ENCODE measurements around the gene TNFSF18.
"Not testable (repeated sequence)": the region's sequence is repeated elsewhere in the genome, so short reads cannot be mapped to it uniquely, and the experiment has no call there.

TNFSF18 gene, protein sequence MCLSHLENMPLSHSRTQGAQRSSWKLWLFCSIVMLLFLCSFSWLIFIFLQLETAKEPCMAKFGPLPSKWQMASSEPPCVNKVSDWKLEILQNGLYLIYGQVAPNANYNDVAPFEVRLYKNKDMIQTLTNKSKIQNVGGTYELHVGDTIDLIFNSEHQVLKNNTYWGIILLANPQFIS

DNA sequence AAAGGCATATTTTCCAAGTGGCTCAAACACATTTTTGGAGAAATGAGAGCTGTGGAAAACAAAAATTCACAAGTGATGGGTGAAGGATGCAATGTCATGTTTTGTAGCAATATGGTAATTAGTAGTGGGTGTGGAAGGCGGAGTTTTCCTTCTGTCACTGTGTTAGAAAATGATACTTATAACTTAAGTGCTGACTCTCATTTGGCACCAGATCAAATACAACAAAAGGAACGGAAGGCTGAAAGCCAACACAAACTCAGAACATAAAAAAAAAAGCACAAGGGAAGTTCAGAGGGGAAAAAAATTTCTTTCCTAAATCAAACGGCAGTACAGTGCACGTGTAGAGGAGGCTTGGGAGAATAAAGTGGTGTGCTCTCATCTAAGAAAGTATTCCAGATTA lies at the start of gene TNFSF18:
Gene TNFSF18, minus strand, starts transcription at position 77 of the 400 bp plus-strand sequence. Its CDS starts 45 bp downstream, at position 32.
- DNase-seq (ENCODE audit: low read depth in 2 of 2) = no peak

DNA sequence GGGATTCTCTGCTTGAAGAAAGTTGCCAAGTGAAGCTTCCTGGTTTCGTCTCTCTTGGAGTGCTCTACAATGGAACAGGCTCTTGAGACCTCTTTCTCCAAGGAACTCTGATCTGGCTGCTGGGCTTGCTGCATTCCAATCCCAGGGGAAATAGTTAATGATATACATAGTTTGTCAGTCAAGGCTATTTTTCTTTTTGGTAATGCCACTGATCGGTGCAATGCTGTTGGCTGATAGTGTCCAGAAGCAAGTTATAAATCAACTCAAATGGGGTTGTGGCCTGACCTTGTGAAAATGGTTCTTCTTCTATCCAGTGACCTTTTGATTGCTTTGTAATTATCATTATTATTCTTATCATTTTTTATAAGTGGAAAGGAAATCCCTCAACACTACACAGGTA lies 48.4 kb upstream of the TNFSF18 start:
- DNase-seq (ENCODE audit: low read depth in 2 of 2) = no peak

DNA sequence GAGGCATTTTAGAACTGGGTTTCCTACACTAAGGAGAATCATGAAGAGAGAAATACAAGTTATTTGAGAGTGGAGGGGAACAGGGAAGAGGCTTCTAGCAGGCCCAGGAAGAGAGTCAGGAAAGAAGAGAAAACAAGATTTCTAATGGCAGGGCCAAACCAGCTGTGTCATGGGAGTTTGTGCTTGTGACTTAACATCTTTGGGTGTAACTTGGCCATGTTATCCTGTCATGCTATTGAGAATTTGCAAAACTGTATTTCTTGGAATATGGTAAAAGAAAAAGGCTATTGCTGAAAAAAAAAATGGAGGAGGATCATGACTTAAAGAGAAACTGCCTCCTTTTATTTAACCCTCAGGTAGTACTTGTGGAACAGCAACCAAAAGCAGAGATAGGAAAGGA lies 47.4 kb upstream of the TNFSF18 start:
- DNase-seq (ENCODE audit: low read depth in 2 of 2) = no peak

DNA sequence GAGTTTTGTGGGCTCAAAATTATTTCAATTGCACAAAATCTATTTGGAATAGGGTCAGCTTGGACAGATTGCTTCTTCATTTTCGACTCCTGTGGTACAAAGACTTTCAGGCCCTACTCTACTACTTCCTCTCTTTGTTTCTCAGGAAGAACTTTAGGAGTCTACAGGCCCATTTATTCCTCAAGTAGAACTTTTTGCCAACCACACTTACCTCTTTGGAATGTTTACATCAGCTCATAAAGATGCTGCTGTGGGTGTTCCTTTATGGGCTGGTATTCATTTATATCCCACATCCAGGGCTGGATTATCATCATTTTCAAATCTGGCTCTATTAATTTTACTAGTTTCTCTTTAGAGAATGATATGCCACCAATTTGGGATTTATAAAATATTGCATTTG lies 46.3 kb upstream of the TNFSF18 start:
- no peak for DNase-seq (ENCODE audit: low read depth in 2 of 2)

DNA sequence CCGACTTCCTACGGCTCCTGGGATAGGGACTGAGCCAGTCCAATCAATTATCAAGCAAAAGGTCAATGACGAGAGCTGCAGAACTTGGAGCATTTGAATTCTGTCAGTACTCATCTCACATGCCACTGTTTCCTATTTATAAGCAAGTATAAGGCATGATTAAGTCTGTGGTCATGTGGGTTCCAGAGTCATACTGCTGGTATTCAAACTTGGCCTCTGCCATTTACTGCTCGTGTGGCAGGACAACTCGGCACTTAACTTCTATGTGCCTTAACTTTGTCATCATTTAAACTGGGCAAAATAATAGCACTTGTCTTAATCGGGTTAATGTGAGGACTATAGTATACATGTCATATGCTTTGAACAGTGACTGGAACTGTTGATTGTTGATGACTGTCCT lies 44.9 kb upstream of the TNFSF18 start:
- no peak for DNase-seq (ENCODE audit: low read depth in 2 of 2)

DNA sequence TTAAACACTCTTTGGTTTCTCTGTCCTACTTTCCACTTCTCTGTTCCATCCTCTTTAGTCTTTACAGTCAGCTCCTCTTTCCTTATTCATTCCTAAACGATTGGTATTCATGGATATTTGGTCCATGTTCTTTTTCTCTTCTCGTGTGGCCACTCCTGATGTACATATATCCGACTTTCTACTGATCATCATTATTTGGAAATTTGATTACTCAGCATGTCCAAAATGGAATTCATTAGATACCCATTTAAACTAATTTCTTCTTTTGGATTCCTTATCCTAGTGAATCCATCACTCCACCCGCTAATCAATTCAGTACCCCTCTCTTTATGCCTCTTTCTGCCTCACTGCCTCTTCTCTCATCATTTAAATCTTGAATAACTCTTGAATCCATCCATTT lies 43.8 kb upstream of the TNFSF18 start:
- DNase-seq (ENCODE audit: low read depth in 2 of 2) = no peak

DNA sequence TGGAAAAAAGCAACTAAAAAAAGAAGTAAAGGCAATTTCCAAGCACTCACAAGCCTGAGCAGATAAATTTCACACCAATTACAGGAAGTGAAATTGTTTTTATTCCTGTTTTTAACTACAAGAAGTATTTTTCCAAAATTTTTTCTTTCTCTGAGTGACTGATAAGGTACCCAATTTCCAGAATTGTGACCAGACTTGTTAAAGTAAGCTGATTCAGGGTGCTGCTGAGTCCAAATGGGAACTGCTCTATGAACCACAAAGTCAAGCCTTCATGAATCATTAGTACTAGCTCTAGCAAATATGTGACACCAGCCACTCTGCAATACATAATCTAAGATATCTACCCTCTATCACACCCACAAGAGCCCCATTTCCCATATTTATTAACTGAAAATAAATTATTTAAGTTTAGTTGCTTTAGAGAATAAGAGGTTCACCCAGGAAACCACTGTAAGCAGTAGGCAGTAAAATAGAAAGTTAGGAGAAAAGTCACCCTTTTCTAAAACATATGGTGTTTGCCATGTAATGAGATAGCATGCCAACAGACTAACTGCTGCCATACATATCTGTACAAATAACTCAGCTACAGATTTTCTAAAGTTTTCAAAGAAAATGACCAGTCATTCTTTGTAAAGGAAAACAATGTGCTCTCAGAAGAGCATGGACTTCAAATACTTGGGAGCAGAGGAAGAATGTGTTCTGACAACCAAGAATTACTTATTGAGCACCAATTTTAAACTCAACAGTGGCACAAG lies 43.1 kb upstream of the TNFSF18 start:
- DNase-seq (ENCODE audit: low read depth in 2 of 2) = no peak

DNA sequence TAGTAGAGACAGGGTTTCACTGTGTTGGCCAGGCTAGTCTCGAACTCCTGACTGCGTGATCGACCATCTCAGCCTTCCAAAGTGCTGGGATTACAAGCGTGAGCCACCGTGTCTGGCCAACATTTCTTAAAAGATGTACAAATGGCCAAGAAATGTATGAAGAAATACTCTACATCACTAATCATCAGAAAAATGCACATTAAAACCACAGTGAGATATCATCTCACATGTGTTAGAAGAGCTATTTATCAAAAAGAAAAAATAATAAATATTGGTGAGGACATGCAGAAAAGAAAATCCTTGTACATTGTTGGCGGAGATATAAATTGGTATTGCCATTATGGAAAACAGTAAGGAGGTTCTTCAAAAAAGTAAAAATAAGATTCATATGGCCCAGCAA lies 33.6 kb upstream of the TNFSF18 start:
- no peak for DNase-seq (ENCODE audit: low read depth in 2 of 2)

DNA sequence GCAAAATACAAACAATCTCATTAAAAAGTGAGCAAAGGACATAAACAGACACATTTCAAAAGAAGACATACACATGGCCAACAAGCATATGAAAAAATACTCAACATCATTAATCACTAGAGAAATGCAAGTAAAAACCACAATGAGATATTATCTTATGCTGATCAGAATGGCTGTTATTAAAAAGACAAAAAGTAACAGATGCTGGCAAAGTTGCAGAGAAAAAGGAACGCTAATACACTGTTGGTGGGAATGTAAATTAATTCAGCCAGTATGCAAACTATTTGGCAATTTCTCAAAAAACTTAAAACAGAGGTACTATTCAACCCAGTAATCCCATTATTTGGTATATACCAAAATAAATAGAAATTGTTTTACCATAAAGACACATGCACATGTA lies 32.2 kb upstream of the TNFSF18 start:
- no peak for DNase-seq (ENCODE audit: low read depth in 2 of 2)

DNA sequence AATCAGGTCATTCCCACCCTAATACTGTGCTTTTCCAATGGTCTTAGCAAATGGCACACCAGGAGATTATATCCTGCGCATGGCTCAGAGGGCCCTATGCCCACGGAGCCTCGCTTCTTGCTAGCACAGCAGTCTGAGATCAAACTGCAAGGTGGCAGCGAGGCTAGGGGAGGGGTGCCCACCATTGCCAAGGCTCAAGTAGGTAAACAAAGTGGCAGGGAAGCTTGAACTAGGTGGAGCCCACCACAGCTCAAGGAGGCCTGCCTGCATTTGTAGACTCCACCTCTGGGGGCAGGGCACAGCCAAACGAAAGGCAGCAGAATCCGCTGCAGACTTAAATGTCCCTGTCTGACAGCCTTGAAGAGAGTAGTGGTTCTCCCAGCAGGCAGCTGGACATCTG lies 23.5 kb upstream of the TNFSF18 start:
- not testable (repeated sequence) for DNase-seq (ENCODE audit: low read depth in 2 of 2)

DNA sequence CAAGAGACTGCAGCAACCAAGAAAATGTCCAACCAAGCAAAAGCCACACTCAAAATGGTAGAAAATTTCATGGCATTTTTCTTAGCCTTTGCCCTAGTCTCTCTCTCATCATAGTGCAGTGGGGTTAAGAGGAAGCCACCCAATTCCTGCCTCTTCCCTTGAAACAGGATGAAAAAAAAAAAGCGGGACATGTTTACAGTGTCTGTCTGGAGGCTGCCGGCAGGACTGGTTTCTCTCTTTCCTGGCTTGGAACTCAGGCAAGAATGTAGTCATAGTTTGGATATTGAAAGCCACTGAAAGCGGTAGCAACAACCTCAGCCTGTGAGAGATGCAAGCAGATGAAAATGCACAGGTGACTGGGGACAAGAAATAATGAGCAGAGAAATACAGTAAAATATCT lies 13.3 kb upstream of the TNFSF18 start:
- no peak for DNase-seq (ENCODE audit: low read depth in 2 of 2)

DNA sequence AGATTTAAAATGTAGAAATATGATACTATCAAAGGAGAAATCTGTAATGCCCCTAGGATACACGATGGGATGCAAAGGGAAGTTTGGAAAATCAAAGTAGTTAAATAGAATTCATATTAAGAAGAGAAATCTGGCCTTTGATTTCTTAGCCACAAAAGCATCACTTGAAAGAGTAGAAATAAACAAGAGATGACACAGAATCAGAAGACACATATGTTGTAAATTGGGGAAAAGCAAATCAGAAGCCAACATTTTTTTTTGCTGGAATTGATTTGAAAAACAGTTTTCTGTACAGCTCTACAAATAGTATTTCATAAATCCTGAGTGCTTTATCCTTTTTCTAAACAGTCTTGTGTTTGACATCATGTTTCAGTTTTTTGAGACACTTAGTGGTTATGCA lies 12.4 kb upstream of the TNFSF18 start:
- DNase-seq (ENCODE audit: low read depth in 2 of 2) = no peak

DNA sequence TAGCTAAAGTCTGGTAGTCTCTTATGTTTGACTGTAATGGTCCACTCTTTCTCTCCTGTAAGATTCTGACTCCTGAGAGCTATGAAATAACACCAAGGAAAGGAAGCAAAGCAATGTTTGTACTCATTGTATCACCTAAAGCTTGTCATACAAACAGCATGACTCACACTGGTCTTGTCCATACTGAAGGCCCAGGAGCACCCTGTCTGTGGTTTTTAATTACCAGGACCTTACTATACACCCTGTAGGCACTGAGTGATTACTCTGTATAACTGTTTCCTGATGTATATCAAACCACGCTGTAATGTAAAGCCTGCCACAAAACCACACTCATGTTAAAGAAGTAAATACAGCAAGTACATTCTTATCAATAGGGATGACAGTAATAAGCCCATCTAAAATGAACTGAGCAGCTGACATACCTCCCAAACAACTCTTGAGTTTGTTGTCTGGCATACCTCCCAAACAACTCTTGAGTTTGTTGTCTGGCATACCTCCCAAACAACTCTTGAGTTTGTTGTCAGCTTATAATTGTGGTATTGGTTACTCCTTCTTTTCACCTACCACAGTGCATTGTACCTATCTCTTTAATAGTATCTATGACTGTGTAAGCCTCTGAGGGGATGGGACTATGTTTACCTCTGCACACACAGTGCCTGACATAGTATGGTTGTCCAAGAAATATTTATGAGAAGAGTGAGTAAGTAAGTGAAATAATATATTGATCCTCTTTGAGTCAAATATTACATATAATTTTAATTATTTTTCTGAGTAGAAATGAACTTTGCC lies 11.6 kb upstream of the TNFSF18 start:
- no peak for DNase-seq (ENCODE audit: low read depth in 2 of 2)

DNA sequence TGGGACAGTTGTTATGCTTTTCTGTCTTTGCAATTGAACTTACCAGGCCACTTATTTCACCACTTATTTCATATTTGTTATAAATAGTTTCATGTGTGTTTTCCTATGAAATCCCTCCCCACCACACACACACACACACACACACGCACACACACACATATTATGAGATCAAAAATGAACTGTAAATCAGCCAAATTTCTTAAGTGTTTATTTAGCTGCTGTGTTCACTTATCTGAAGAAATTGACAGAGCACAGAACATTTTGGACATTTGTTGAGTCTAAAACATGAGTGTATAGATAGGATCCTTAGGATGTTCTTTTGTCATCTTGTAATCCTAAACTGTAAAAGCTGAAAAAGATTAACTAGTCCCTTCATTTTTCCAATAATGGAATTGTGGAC lies 7.8 kb upstream of the TNFSF18 start:
- no peak for DNase-seq (ENCODE audit: low read depth in 2 of 2)

DNA sequence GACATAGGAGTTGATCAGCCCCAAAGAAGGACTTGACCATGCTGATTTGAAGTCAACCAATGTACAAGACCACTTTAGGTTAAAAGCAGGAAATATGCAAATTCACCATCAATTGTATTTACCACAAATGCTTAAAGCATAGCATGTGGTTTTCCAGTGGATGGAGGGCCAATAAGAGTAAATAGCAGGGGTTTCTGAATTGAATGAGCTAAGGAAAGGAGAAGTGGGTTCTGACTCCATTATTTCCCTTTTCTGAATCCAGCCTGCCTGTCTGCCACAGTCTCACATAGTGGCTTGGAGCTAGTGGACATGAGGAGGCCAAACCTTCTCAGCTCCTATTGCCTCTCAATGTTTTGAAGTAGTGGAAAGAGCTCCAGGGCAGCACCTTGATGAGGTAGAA lies 7.2 kb upstream of the TNFSF18 start:
- no peak for DNase-seq (ENCODE audit: low read depth in 2 of 2)

DNA sequence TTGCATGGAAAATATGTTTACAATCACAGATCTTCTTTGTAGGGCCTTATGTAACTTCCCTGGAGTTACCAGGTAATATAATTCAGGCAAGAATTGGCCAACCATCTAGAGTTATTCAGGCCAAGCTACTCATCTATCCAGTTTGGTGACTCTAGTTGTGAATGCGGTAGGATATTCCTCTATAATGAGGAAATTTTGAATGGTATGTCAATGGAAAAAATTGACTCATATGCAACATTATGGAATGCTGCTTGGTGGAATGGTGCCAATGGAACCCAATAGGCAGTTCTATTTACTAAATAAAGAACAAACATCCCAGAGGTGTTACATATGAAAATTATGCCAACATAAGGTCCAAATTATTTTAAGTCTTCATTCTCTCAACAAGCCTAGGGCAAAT lies 5.6 kb upstream of the TNFSF18 start:
- DNase-seq (ENCODE audit: low read depth in 2 of 2) = no peak

DNA sequence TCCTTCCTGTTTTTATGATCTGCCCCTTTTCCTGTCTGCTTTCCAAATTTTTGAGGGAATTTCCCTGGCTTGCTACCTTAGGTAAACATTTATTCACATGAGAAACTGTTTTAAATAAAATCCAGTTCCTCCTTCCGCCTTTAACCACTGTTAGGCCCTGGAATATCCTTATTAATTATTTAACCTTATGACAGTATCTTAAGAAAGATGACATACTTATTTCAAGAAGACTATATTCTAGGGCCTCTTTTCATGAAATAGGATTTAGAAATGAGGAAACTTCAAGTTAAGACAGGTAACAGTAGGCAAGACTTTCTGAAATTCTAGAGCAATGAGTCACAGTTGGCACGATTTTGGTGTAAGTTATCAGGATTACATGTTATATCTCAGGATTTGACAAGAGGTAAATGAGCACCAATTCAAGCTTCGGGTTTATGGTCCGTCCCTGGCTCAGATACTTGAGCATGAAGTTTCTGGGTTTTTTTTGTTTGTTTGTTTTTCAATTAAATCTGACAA lies 2.0 kb upstream of the TNFSF18 start:
- no peak for DNase-seq (ENCODE audit: low read depth in 2 of 2)

DNA sequence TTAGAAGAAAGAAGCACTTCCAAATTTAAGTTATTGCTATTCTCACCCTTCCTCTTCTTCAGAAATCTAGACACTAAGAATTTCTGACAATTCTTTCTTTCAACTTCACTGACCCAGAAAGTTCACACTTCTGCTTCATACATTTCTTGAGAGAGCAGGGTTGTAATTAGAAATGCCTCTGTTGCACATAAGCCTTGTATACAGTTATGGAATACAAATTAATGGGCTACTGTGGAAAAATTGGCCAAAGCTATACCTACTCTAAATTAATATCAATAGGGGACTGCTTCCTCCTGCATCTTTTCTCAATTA lies 1.5 kb downstream of the TNFSF18 start:
- no peak for DNase-seq (ENCODE audit: low read depth in 2 of 2)

DNA sequence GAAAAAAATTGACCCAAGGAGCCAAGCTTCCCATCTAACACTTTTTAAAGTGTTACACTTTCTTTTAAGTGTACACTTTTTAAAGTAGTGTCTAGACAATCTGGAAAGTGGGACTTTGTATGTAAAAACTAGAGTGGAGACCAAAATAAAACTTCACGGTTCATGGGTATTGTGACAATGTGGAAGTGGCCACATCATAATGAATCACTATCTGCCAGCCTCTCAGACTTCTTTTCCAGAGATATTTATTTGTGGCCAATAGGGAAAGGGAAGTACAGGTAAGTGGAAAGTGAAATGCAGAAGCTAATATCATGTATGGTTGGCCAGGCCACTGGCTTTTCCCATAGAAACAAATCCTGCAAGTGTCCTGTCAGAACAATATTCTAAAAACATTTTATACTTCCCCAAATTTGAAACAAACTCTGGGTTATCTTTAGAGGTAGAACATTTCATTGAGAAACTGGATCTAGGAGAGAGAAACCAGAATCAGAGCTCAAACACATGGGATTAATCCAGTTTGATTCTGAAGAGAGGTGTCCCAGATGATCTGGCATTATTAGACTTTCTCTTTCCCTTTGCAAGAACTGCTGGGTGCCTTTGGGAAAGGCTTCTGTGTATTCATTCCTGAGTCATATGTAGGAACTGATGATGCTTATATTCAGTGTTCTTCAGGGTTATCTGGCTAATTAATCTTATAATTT lies 2.0 kb downstream of the TNFSF18 start:
- DNase-seq (ENCODE audit: low read depth in 2 of 2) = no peak

DNA sequence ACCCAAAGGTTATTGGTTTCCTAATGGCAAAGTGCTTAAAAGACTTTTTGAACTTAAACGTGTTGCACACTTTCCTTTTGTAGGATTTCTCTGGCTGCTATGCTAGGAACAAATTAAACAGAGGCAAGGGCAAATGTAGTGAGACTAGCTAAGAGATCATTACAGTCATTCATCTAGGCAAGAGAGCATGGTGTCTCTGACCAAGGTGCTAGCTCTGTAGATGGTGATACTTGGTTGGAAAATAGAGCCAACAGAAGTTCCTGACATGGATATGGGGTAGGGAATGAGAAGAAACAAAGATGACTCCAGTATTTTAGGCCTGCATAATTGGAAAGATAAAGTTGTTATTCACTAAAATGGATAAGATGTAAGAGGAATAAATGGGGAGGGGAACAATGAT lies 6.1 kb downstream of the TNFSF18 start:
- DNase-seq (ENCODE audit: low read depth in 2 of 2) = no peak

DNA sequence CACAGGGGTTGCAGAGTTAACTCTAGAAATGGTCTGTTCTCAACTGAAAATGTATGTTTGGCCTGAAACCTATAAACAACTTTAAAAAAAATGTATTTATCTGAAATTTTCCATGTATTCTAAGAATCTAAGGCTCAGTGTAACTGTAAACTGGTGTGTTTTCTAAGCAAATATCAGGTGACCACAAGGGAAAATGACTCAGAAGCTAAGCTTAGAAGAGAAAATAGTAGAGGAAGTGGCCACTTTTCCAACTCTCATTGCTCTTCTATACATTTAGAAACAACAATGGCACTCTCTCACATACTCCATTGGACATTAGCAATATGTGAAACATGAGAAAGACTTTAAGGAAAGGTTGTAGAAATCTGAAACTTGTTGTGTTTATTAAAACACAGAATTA lies 7.5 kb downstream of the TNFSF18 start:
- no peak for DNase-seq (ENCODE audit: low read depth in 2 of 2)

DNA sequence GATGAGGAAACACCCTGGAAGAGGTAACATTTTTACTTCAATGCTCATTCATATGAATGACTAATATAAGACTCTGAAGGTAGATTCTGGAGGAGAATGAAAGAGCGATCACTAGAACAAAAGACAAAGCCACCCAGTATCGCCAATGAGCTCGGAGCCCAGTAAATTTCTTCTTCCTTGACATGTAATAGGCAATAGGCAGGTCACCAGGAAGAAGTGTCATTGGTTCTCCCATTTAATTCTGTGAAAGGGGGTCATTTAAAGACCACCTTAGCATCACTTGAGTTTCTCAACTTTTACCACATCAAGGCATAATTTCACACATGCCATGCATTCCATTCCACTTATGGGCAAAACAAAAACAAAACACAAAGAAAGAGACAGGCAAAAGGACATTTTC lies 7.9 kb downstream of the TNFSF18 start:
- DNase-seq (ENCODE audit: low read depth in 2 of 2) = no peak
